GM12872 (cell line): ENCODE results near the gene DUXB.

Experiments used
- CTCF ChIP-seq: IDR thresholded peaks from 3 replicates; pipeline ENCODE4 v1.5.1; 2011; ENCODE audit warnings: low read depth, mild to moderate bottlenecking, low read length, moderate library complexity; ENCODE audit not compliant: insufficient read depth

The DUXB gene

GRCh38 chr16:75701361-75701760 lies at the start of gene DUXB:
TSS of gene DUXB (minus strand) at chr16:75701461. CDS start at chr16:75701418, 43 bp downstream.
- TF ChIP-seq CTCF, result no peak

- no peak for TF ChIP-seq CTCF
Measured at GRCh38 chr16:75750528-75750927, 49.3 kb upstream of the DUXB start.

GRCh38 chr16:75746359-75746758 lies 45.1 kb upstream of the DUXB start:
- no peak for TF ChIP-seq CTCF

- TF ChIP-seq CTCF, result no peak
Measured at GRCh38 chr16:75745823-75746222, 44.6 kb upstream of the DUXB start.

- no peak for TF ChIP-seq CTCF
Measured at GRCh38 chr16:75745242-75745641, 44.0 kb upstream of the DUXB start.

- TF ChIP-seq CTCF, result no peak
Measured at GRCh38 chr16:75742424-75743047, 41.3 kb upstream of the DUXB start.

GRCh38 chr16:75733305-75734211 lies 32.3 kb upstream of the DUXB start:
- no peak for TF ChIP-seq CTCF
